ENCODE measurements around the gene GADD45G. TPM values are rescaled to one million over a fixed set of nuclear protein-coding genes. Genes with fewer than 3 reads are reported as not detected.
A peak's percentile ranks its signal among the peaks of the same experiment; 100 is the strongest.

The GADD45G gene
- total and polyA plus RNA-seq, 2 experiments from 2014 or later: 32.7 to 44.6 TPM

- TF ChIP-seq CTCF (IDR thresholded peaks at IDR 0.05; ENCODE audit: low read depth, low read length): peak; percentile 55
- Histone ChIP-seq H3K4me3 (no peak overlapping the region), H3K27me3 (no peaks in the 10 kb centered on the region), H3K36me3 (no peaks in the 10 kb centered on the region), H3K9me3 (ENCODE audit: low read depth) (no peaks in the 10 kb centered on the region), H3K27ac (no peak overlapping the region), H3K4me1 (ENCODE audit: low read depth) (no peaks in the 10 kb centered on the region)
- DNase-seq (ENCODE audit: low read depth in 1 of 2, low spot score in 1 of 2): peak; percentile 46 to 56
Measured at GRCh38 chr9:89576404-89576839, 28.4 kb upstream of the GADD45G start.

GRCh38 chr9:89577363-89577762 is 27.4 kb upstream of the GADD45G start:
- Histone ChIP-seq H3K4me1 (ENCODE audit: low read depth) (no peaks in the 10 kb centered on the region), H3K36me3 (no peaks in the 10 kb centered on the region)
- TF ChIP-seq CTCF (IDR thresholded peaks at IDR 0.05; ENCODE audit: low read depth, low read length): no peak

GRCh38 chr9:89579741-89580385 is 24.9 kb upstream of the GADD45G start:
- H3K27me3 ChIP-seq: no peaks in the 10 kb centered on the region
- no peaks in the 10 kb centered on the region for H3K4me1 ChIP-seq (ENCODE audit: low read depth)
- no peak overlapping the region for H3K4me3 ChIP-seq
- no peaks in the 10 kb centered on the region for H3K9me3 ChIP-seq (ENCODE audit: low read depth)
- no peak for TF ChIP-seq CTCF (IDR thresholded peaks at IDR 0.05; ENCODE audit: low read depth, low read length)
- DNase-seq (ENCODE audit: low read depth in 1 of 2, low spot score in 1 of 2): no peak
- H3K36me3 ChIP-seq: no peaks in the 10 kb centered on the region
- H3K27ac ChIP-seq: no peak overlapping the region

More at GRCh38 chr9:89577363-89577762, 27.4 kb upstream of the GADD45G start:
- Histone ChIP-seq H3K4me3 (no peak overlapping the region), H3K27me3 (no peaks in the 10 kb centered on the region), H3K9me3 (ENCODE audit: low read depth) (no peaks in the 10 kb centered on the region), H3K27ac (no peak overlapping the region)
- no peak for DNase-seq (ENCODE audit: low read depth in 1 of 2, low spot score in 1 of 2)

GRCh38 chr9:89586311-89586710 is 18.5 kb upstream of the GADD45G start:
- Histone ChIP-seq H3K9me3 (ENCODE audit: low read depth) (no peaks in the 10 kb centered on the region), H3K4me3 (no peak overlapping the region), H3K27ac (no peak overlapping the region), H3K4me1 (ENCODE audit: low read depth) (no peaks in the 10 kb centered on the region), H3K36me3 (no peaks in the 10 kb centered on the region), H3K27me3 (no peaks in the 10 kb centered on the region)
- no peak for TF ChIP-seq CTCF (IDR thresholded peaks at IDR 0.05; ENCODE audit: low read depth, low read length)
- no peak for DNase-seq (ENCODE audit: low read depth in 1 of 2, low spot score in 1 of 2)

- Histone ChIP-seq H3K36me3 (no peaks in the 10 kb centered on the region), H3K9me3 (ENCODE audit: low read depth) (no peaks in the 10 kb centered on the region), H3K27ac (no peak overlapping the region), H3K4me1 (ENCODE audit: low read depth) (no peaks in the 10 kb centered on the region), H3K4me3 (no peak overlapping the region), H3K27me3 (no peaks in the 10 kb centered on the region)
- TF ChIP-seq CTCF (IDR thresholded peaks at IDR 0.05; ENCODE audit: low read depth, low read length): no peak
- DNase-seq (ENCODE audit: low read depth in 1 of 2, low spot score in 1 of 2): no peak
Measured at GRCh38 chr9:89588271-89588879, 16.4 kb upstream of the GADD45G start.

Data from cardiac muscle cell (in vitro differentiated cells and primary cell).